ENCODE results near the gene COBL.

COBL gene

GRCh38 chr7:51019191-51019844 is 297.3 kb downstream of the COBL start:
- Histone ChIP-seq H3K27me3 (replicated peaks; ENCODE audit: control insufficient read depth, insufficient read depth, low read length) (peaks cover 1% of the 10 kb centered on the region; the same call in 1 of the 2 replicates), H3K36me3 (ENCODE audit: control insufficient read depth, insufficient read depth, low read length) (no peaks in the 10 kb centered on the region), H3K4me3 (replicated peaks; ENCODE audit: low read depth, low read length) (no peak overlapping the region)
- TF ChIP-seq CTCF (IDR thresholded peaks at IDR 0.05; ENCODE audit: insufficient read depth, low read length, poor library complexity, severe bottlenecking): no peak
- DNase-seq (ENCODE audit: extremely low read depth, insufficient read length): no peak

GRCh38 chr7:51017576-51018535 is 298.8 kb downstream of the COBL start:
- Histone ChIP-seq H3K4me3 (replicated peaks; ENCODE audit: low read depth, low read length) (no peak overlapping the region), H3K36me3 (ENCODE audit: control insufficient read depth, insufficient read depth, low read length) (no peaks in the 10 kb centered on the region), H3K27me3 (replicated peaks; ENCODE audit: control insufficient read depth, insufficient read depth, low read length) (peaks cover 1% of the 10 kb centered on the region; the same call in 1 of the 2 replicates)
- no peak for DNase-seq (ENCODE audit: extremely low read depth, insufficient read length)
- TF ChIP-seq CTCF (IDR thresholded peaks at IDR 0.05; ENCODE audit: insufficient read depth, low read length, poor library complexity, severe bottlenecking): no peak

- no peak for TF ChIP-seq CTCF (IDR thresholded peaks at IDR 0.05; ENCODE audit: insufficient read depth, low read length, poor library complexity, severe bottlenecking)
- H3K36me3 ChIP-seq (ENCODE audit: control insufficient read depth, insufficient read depth, low read length): no peaks in the 10 kb centered on the region
Measured at GRCh38 chr7:51016546-51016945, 300.1 kb downstream of the COBL start.

GRCh38 chr7:51015581-51015980 is 301.0 kb downstream of the COBL start:
- no peak for TF ChIP-seq CTCF (IDR thresholded peaks at IDR 0.05; ENCODE audit: insufficient read depth, low read length, poor library complexity, severe bottlenecking)
- Histone ChIP-seq H3K4me3 (replicated peaks; ENCODE audit: low read depth, low read length) (no peak overlapping the region), H3K27me3 (replicated peaks; ENCODE audit: control insufficient read depth, insufficient read depth, low read length) (peaks cover 1% of the 10 kb centered on the region; the same call in 1 of the 2 replicates), H3K36me3 (ENCODE audit: control insufficient read depth, insufficient read depth, low read length) (no peaks in the 10 kb centered on the region)
- DNase-seq (ENCODE audit: extremely low read depth, insufficient read length): no peak

More at GRCh38 chr7:51016546-51016945, 300.1 kb downstream of the COBL start:
- Histone ChIP-seq H3K27me3 (replicated peaks; ENCODE audit: control insufficient read depth, insufficient read depth, low read length) (peaks cover 1% of the 10 kb centered on the region; the same call in 1 of the 2 replicates), H3K4me3 (replicated peaks; ENCODE audit: low read depth, low read length) (no peak overlapping the region)
- no peak for DNase-seq (ENCODE audit: extremely low read depth, insufficient read length)

GRCh38 chr7:51014811-51015210 is 301.8 kb downstream of the COBL start:
- TF ChIP-seq CTCF (IDR thresholded peaks at IDR 0.05; ENCODE audit: insufficient read depth, low read length, poor library complexity, severe bottlenecking): no peak
- Histone ChIP-seq H3K36me3 (ENCODE audit: control insufficient read depth, insufficient read depth, low read length) (no peaks in the 10 kb centered on the region), H3K4me3 (replicated peaks; ENCODE audit: low read depth, low read length) (no peak overlapping the region), H3K27me3 (replicated peaks; ENCODE audit: control insufficient read depth, insufficient read depth, low read length) (peaks cover 1% of the 10 kb centered on the region; the same call in 1 of the 2 replicates)
- DNase-seq (ENCODE audit: extremely low read depth, insufficient read length): no peak

Measured in GM06990 (cell line).